Fibroblast of skin of scalp (primary cell): ENCODE data around the gene MAVS.
"Not testable (repeated sequence)": the region's sequence is repeated elsewhere in the genome, so short reads cannot be mapped to it uniquely, and the experiment has no call there.

Experiments
- DNase-seq: peaks from one replicate; pipeline ENCODE4 v3.0.0-alpha.2; 2013

Gene MAVS

GRCh38 chr20:3888622-3889488 is 42.2 kb downstream of the MAVS start, which contains the start of gene PANK2:
TSS of gene PANK2 (plus strand) at chr20:3889387.
- peak; percentile 100 for DNase-seq

GRCh38 chr20:3889489-3890397 is 43.1 kb downstream of the MAVS start:
- DNase-seq, result peak; percentile 11

DNA sequence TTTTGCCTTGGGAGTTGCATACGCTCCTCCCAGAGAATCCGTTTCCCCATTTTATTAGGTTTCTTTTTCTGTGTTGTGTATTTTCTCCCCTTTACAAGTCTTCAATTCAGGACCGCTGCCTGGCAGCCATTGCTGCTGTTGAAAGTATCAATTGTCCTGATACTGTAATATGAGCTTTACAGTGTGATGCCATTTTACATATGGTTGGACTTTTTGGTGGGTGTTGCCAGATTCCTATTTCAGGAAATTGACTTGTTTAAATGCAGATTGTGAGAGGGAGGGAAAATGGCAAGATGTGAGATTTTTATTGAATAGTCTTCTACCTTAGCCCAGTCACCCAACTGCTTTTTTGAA is 43.7 kb downstream of the MAVS start:
- peak; percentile 41 for DNase-seq

GRCh38 chr20:3890999-3891929 is 44.6 kb downstream of the MAVS start:
- DNase-seq, result no peak

GRCh38 chr20:3894796-3895195 is 48.2 kb downstream of the MAVS start:
- no peak for DNase-seq

DNA sequence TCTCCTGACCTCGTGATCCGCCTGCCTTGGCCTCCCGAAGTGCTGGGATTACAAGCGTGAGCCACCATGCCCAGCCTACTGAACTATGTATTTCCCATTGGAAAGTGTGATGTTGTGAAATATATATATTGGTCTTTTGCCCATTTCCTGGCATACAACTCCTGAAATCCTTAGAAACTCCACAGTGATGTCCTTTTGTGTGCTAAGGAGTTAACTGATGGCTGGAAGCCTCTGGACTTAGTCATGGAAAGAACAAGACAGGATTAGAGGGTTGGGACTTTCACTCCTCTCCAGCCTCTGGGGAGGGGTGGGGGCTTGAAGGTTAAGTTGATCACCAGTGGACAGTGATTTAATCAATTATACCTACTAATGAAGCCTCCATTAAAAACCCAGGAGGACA is 49.7 kb downstream of the MAVS start:
- DNase-seq, result peak; percentile 62

DNA sequence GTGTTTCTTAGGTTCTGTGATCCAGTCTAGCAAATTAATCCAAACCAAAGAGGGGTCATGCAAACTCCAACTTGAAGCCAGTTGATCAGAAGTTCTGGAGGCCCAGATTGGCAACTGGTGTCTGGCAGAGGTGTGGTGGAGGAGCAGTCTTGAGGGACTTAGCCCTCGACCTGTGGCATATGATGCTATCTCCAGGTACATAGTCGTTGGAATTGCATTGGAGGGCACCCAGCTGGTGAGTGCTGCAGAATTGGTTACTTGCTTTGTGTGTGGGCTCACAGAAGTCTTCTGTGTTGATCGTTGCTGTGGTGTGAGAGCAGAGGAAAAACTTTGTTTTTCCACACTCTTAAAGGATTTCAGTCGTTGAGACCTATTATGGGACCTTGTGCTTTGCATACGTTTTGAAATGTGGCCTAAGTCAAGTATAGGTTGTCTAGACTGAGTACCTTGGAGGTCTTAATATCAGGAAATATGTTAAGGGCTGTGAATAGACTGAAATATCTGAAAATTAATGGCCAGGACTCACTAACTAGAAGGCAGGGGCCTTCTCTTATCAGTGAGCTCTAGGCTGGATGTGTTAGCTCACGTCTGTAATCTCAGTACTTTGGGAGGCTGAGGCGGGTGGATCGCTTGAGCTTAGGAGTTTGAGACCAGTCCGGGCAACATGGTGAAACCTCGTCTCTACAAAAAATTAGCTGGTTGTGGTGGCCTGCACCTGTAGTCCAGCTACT is 50.4 kb downstream of the MAVS start:
- no peak for DNase-seq

DNA sequence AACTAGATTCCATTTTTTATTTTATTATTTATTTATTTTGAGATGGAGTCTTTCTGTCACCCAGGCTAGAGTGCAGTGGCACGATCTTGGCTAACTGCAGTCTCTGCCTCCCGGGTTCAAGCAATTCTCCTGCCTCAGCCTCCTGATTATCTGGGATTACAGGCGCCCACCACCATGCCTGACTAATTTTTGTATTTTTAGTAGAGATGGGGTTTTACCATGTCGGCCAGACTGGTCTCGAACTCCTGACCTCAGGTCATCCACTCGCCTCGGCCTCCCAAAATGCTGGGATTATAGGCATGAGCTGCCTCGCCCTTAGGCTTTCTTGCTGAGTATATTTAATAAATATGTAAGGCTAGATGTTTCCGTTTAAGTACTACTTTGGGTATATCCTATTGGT is 51.5 kb downstream of the MAVS start:
- not testable (repeated sequence) for DNase-seq

- DNase-seq, result no peak
Observed at GRCh38 chr20:3898639-3899038, 52.0 kb downstream of the MAVS start.

DNA sequence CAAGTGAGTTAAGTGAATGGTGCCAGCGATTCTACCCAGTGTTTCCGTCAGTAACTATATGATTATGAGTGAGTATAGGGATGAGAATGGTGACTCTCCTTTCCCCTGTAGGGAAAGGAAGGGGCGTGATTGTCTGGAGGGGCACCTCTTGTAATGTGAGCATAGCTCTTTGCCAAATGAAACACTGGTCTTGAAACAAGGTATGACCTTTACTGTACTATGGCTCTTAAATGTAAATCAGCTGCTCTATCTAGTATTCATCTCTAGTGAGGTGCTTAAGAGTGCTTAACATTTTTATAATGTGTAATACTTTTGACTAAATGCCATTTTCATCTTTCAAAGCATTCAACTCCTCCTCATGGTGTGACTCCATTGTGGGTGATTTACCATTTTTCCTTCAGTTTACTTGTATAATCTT is 53.6 kb downstream of the MAVS start:
- no peak for DNase-seq

DNA sequence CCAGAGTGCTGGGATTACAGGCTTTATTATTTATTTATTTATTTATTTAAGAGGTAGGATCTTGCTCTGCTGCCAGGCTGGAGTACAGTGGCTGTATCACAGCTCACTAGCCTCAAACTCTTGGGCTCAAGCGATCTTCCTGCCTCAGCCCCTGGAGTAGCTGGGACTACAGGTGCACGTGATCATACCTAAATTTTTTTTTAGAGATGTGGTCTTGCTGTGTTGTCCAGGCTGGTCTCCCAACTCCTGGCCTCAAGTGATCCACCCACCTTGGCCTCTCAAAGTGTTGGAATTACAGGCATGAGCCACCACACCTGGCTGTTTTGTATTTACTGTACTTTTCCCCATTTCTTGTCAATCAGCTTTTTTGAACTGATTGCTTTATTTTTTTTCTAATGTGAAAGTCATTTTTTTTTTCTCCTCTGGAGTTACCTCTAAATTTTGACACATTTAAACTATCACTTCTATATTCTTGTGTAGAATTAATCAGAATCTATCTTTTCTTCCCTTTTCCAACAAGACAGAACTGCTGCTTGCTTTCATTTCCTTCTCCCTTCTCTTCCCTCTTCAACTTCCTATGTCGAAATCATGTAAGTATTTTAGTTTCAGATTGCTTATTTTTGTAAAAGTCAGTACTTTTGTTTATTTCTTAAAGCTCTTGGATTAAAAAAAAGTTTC is 54.5 kb downstream of the MAVS start:
- no peak for DNase-seq

- no peak for DNase-seq
Observed at GRCh38 chr20:3901706-3902440, 55.2 kb downstream of the MAVS start.

- no peak for DNase-seq
Observed at GRCh38 chr20:3902446-3902845, 55.8 kb downstream of the MAVS start.

DNA sequence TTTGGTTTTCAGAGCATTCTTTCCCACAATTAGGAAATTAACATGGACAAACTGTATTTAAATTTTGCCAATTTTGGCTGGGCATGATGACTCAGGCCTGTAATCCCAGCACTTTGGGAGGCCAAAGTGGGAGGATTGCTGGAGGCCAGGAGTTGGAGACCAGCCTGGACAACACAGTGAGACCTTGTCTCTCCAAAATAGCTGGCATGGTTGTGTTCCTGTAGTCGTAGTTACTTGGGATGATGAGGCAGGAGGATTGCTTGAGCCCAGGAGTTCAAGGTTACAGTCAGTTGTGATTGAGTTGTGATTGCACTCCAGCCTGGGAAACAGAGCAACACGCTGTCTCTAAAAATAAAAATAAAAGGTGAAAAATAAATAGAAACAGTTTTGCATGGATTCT is 57.6 kb downstream of the MAVS start:
- no peak for DNase-seq

GRCh38 chr20:3904857-3905256 is 58.2 kb downstream of the MAVS start:
- no peak for DNase-seq

GRCh38 chr20:3906744-3907721 is 60.4 kb downstream of the MAVS start:
- DNase-seq, result not testable (repeated sequence)

GRCh38 chr20:3908667-3909066 is 62.0 kb downstream of the MAVS start:
- DNase-seq, result no peak

- no peak for DNase-seq
Observed at GRCh38 chr20:3909952-3910366, 63.3 kb downstream of the MAVS start.

DNA sequence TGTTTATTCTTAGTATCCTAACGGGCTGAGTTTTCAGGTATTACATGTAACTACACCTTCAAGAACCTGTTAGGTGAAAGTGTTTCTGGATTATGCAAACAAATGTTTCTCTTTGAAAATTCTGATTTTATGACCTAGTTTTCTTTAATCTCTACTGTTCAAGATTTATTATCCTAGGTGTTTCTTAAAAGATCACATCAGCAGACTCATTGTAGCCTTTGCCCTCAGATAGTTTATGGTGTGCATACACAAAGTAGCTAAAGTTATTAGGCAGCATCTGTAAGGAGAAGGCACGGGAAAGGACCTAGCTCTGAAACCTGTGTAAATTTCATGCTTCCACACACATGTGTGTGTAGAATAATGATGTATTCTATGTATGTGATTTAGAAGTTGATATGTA is 64.2 kb downstream of the MAVS start:
- DNase-seq, result no peak
